T-cell (primary cell): ENCODE data around the gene LRGUK. TPM values are rescaled to one million over a fixed set of nuclear protein-coding genes. Genes with fewer than 3 reads are reported as not detected.
"Not testable (repeated sequence)": the region's sequence is repeated elsewhere in the genome, so short reads cannot be mapped to it uniquely, and the experiment has no call there.

ENCODE experiments used
- ATAC-seq, 4 experiments: fragments of 200-7000 bp in 3 of 4; fragments of 150-1000 bp in 1 of 4; cut with Tn5 transposase; replicated peaks in 1 of 4; 1 replicate in 3 of 4; 2 replicates in 1 of 4; pipeline ENCODE4 v1.10.0; 2021; ENCODE audit warnings: moderate library complexity in 3 of 4, mild to moderate bottlenecking in 2 of 4, moderate number of reproducible peaks in 1 of 4
- CTCF ChIA-PET, 2 donors: fragments of 300-600 bp; sonication (Branson Sonifier 250); formaldehyde crosslinking; loops; one replicate each; lab custom pipeline; 2022; ENCODE audit warnings: antibody characterized with exemption in 2 of 2; lab: Charles Lee
- POLR2A ChIA-PET, 2 donors: fragments of 300-600 bp; sonication (Branson Sonifier 250); formaldehyde crosslinking; loops; one replicate each; lab custom pipeline; 2022; ENCODE audit warnings: antibody characterized with exemption in 2 of 2; lab: Charles Lee
- DNase-seq, 35 experiments: peaks; one replicate each; pipeline versions ENCODE4 v3.0.0 to v3.0.0-alpha.2; 2013 to 2023
- H3K27ac ChIP-seq: one replicate; pipeline ENCODE4 v1.5.1; 2013; ENCODE audit warnings: low read length
- H3K27me3 ChIP-seq, 2 experiments: replicated peaks in 1 of 2; 1 replicate in 1 of 2; 2 replicates in 1 of 2; pipeline versions ENCODE4 v1.6.1 to v1.7.0; 2013; ENCODE audit warnings: low read length in 1 of 2, mixed read lengths in 1 of 2; ENCODE audit not compliant: control insufficient read depth in 2 of 2, insufficient read depth in 2 of 2; ENCODE audit errors: extremely low read depth in 1 of 2
- H3K36me3 ChIP-seq, 2 donors: 1 replicate in 1 of 2; 2 replicates in 1 of 2; pipeline versions ENCODE4 v1.6.1 to v1.7.0; 2013; ENCODE audit warnings: low read length in 1 of 2; ENCODE audit not compliant: control insufficient read depth in 2 of 2, insufficient read depth in 1 of 2; ENCODE audit errors: extremely low read depth in 1 of 2
- H3K4me1 ChIP-seq, 2 experiments: 1 replicate in 1 of 2; 2 replicates in 1 of 2; pipeline versions ENCODE4 v1.6.1 to v1.7.0; 2013; ENCODE audit warnings: low read length in 2 of 2, mixed read lengths in 1 of 2; ENCODE audit not compliant: insufficient read depth in 2 of 2, control insufficient read depth in 1 of 2; ENCODE audit errors: extremely low read depth in 1 of 2
- H3K4me3 ChIP-seq, 2 donors: 1 replicate in 1 of 2; 2 replicates in 1 of 2; pipeline versions ENCODE4 v1.5.1 to v1.7.0; 2013; ENCODE audit warnings: mild to moderate bottlenecking in 2 of 2, low read length in 1 of 2, moderate library complexity in 1 of 2; ENCODE audit not compliant: control insufficient read depth in 1 of 2; ENCODE audit errors: extremely low read depth in 1 of 2
- H3K9me3 ChIP-seq: 2 replicates; pipeline ENCODE4 v1.7.0; 2013
- H3K27ac Mint-ChIP-seq, 2 donors: one replicate each; pipeline ENCODE4 v1.8.0; 2020 to 2021; ENCODE audit warnings: mild to moderate bottlenecking in 2 of 2, mixed read lengths in 2 of 2
- H3K27me3 Mint-ChIP-seq, 2 donors: one replicate each; pipeline ENCODE4 v1.8.0; 2021 to 2022; ENCODE audit warnings: mixed read lengths in 2 of 2
- H3K36me3 Mint-ChIP-seq: one replicate; pipeline ENCODE4 v1.8.0; 2021; ENCODE audit warnings: mixed read lengths
- H3K4me1 Mint-ChIP-seq, 3 donors: one replicate each; pipeline ENCODE4 v1.8.0; 2020 to 2022; ENCODE audit warnings: mixed read lengths in 3 of 3, mild to moderate bottlenecking in 1 of 3
- H3K4me3 Mint-ChIP-seq, 3 donors: one replicate each; pipeline ENCODE4 v1.8.0; 2020 to 2022; ENCODE audit warnings: mild to moderate bottlenecking in 3 of 3, mixed read lengths in 3 of 3, moderate library complexity in 3 of 3
- H3K9me3 Mint-ChIP-seq, 3 donors: one replicate each; pipeline ENCODE4 v1.8.0; 2020 to 2022; ENCODE audit warnings: mixed read lengths in 3 of 3
- WGBS: methylation state at CpG from one replicate; pipeline ENCODE4 v1.1.5; 2013; ENCODE audit warnings: missing lambda C conversion rate; ENCODE audit not compliant: insufficient coverage; 5-methylcytosine and 5-hydroxymethylcytosine counted together
- total RNA-seq, 35 experiments: library from RNA in 6 of 35; stranded (reverse) in 6 of 35; fragments of 120-200 nt in 1 of 35; gene quantifications; one replicate each; pipeline versions ENCODE4 v1.2.1 to v1.2.4 and lab custom pipeline; 2013 to 2026

LRGUK gene
- total RNA-seq, 5 donors from 2014 or later (not counting 1 experiment from before 2014, with no cell fraction given) = 0.09 to 0.51 (median 0.22) TPM

DNA sequence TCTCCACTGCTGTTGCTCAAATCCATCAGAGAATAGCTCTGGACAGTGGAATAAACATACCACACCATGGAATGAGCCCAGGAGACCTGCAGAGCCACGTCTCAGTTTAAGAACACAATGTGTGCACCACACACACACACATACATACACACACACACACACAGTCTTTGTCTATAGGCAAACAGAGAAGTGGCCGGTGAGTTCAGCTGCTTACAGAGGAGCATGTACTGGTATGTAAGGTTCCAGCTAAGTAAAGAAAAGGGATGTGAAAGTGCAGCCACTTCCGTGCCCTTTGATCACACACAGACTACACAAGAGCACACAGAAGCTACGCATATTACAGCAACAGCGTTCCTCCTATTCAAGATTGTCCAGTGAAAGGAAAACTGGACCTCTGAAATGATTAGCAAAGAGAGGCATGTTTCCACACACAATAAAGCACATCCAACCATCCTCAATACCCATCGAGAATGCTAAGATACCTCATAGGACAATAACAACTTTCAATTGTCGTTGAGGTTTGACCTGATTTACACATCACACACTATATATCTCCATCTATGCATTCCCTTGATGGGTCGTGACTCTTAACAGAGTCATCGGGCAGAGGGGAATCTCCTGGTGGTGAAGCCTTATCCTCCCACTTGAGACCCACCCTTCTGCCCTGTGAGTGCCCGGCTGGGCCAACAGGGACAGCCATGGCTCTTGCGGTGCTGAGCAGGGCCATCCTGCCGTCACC is 166.0 kb downstream of the LRGUK start:
- H3K27ac Mint-ChIP-seq = no peak overlapping the region
- no peak for DNase-seq
- WGBS = 96% methylated on average over 9 of the region's 12 CpGs
- no peaks in the 10 kb centered on the region for H3K4me1 ChIP-seq
- ATAC-seq = no peak
- H3K4me1 Mint-ChIP-seq = no peaks in the 10 kb centered on the region
- no peaks in the 10 kb centered on the region for H3K9me3 ChIP-seq
- H3K4me3 Mint-ChIP-seq = no peak overlapping the region
- no peaks in the 10 kb centered on the region for H3K27me3 ChIP-seq
- H3K36me3 ChIP-seq = peaks cover 3 to 20% of the 10 kb centered on the region in 2 donors
- POLR2A ChIA-PET = no interaction called here
- H3K27me3 Mint-ChIP-seq = no peaks in the 10 kb centered on the region
- no peaks in the 10 kb centered on the region for H3K9me3 Mint-ChIP-seq
- no peak overlapping the region for H3K27ac ChIP-seq
- H3K4me3 ChIP-seq = no peak overlapping the region
- CTCF ChIA-PET = no interaction called here
- peaks cover 44% of the 10 kb centered on the region for H3K36me3 Mint-ChIP-seq

DNA sequence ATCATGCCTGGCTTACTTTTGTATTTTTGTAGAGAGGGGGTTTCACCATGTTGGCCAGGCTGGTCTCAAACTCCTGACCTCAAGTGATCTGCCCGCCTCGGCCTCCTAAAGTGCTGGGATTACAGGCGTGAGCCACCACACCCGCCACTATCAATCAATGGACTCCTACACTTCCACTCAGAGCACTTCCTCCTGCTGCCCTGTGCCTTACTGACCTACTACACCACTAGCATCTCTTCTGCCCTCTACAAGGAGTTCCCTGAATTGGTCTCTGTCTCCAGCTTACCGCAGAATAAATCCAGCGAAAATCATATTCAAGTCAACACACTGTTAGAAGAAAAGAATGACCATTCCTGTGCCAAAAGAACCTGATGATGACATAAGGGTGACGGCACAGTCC is 168.8 kb downstream of the LRGUK start:
- H3K4me1 Mint-ChIP-seq, POLR2A ChIA-PET, H3K27ac ChIP-seq, ATAC-seq, H3K27me3 ChIP-seq, DNase-seq, H3K9me3 ChIP-seq, CTCF ChIA-PET, H3K4me3 ChIP-seq, H3K9me3 Mint-ChIP-seq, H3K27me3 Mint-ChIP-seq, H3K4me3 Mint-ChIP-seq, H3K27ac Mint-ChIP-seq, H3K4me1 ChIP-seq: not testable (repeated sequence)
- H3K36me3 ChIP-seq = peaks cover 3 to 34% of the 10 kb centered on the region in 2 donors
- peaks cover 62% of the 10 kb centered on the region for H3K36me3 Mint-ChIP-seq
- WGBS = 92% methylated on average over 5 of the region's 7 CpGs

DNA sequence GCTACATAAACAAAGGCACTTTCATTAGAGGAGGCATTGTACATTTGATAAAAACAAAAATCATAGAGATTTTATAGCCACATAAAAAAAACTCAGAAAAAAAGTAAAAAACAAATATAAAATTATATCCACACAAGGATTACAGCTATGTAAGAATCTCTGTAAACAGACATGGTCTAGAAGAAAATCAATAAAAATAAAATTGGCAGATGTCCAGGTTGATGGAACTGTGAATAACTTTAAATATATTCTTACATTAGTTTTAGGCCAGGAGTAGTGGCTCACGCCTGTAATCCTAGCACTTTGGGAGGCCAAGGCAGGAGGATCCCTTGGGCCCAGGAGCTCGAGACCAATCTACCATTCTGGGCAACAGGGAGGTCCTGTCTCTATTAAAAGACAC is 170.3 kb downstream of the LRGUK start:
- H3K9me3 ChIP-seq = no peaks in the 10 kb centered on the region
- no peak for ATAC-seq
- H3K27me3 ChIP-seq = no peaks in the 10 kb centered on the region
- CTCF ChIA-PET = no interaction called here
- WGBS = no CpG with 5 or more reads among the region's 2 CpGs
- no peak overlapping the region for H3K27ac ChIP-seq
- no peak overlapping the region for H3K4me3 ChIP-seq
- H3K4me1 Mint-ChIP-seq = no peaks in the 10 kb centered on the region
- no peaks in the 10 kb centered on the region for H3K27me3 Mint-ChIP-seq
- peaks cover 3 to 48% of the 10 kb centered on the region in 2 donors for H3K36me3 ChIP-seq
- POLR2A ChIA-PET = no interaction called here
- no peak overlapping the region for H3K27ac Mint-ChIP-seq
- peaks cover 71% of the 10 kb centered on the region for H3K36me3 Mint-ChIP-seq
- no peaks in the 10 kb centered on the region for H3K9me3 Mint-ChIP-seq
- no peak overlapping the region for H3K4me3 Mint-ChIP-seq
- no peaks in the 10 kb centered on the region for H3K4me1 ChIP-seq
- no peak for DNase-seq

DNA sequence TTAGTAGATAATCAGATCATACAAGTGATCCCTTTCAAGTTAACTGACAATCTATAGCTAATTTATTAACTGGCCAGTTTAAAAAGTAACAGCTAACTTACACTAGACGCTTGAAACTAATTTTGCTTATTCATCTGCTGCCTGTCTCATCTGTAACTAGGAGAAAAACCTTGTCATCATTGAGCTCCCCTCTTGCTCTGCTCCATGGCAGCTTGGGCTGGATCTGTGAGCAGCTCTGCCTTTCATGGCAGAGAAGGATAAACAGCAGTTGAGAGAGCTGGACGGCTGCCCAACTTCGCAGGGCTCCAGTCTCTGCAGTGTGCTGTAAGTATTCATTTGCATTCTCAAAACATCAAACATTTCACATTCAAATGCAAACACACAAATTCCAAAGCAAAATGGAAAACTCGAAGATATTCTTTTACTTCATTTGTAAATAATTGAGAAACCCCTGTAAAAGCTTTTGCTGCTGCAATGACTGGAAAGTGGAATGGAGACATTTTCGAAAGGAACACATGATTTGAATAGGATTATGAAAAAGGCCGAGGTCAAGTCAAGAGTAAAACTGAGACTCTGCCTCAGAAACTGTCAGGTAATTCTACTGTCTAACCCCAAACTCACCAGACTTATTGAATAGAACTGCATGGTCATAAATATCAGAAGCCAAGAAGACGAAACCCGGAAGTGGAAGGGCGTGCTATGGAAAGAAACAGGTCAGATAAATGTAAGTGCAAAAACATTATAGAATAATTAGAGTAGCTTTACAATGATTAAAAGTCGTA is 172.0 kb downstream of the LRGUK start:
- ChIA-PET POLR2A (interaction anchor here in 1 of 2 donors (0.6 kb wide), 1 partner anchor 1199 kb away, joined by 4 read pairs; no protein-coding TSS in a partner anchor), CTCF (no interaction called here)
- DNase-seq (no peak), ATAC-seq (no peak)
- peaks cover 3 to 58% of the 10 kb centered on the region in 2 donors for H3K36me3 ChIP-seq
- no peaks in the 10 kb centered on the region for H3K27me3 ChIP-seq
- Mint-ChIP-seq H3K27ac (no peak overlapping the region), H3K4me1 (no peaks in the 10 kb centered on the region), H3K9me3 (no peaks in the 10 kb centered on the region), H3K4me3 (no peak overlapping the region), H3K36me3 (peaks cover 77% of the 10 kb centered on the region), H3K27me3 (no peaks in the 10 kb centered on the region)
- no peaks in the 10 kb centered on the region for H3K9me3 ChIP-seq
- no peak overlapping the region for H3K27ac ChIP-seq
- H3K4me3 ChIP-seq = no peak overlapping the region
- no CpG with 5 or more reads among the region's 10 CpGs for WGBS
- H3K4me1 ChIP-seq = no peaks in the 10 kb centered on the region

DNA sequence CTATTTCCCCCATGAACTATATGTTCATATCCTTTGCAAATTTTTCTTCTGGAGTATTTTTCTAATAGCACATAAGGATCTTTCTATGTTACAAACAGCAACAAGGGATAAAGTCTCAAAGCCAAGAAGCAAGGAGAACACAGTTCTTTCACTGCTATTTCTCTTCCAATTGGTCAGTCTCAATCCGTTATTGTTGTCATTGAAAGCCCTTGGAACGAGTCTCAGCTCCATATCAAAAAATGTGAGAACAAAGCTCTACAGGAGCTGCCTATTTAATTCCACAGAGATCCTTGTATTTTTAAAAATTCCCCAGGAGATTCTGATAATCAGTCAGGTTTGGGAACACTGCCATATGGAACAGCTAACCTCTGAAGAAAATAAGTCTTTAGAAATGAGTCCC is 173.8 kb downstream of the LRGUK start:
- WGBS = 100% methylated on average over 1 of the region's 2 CpGs
- CTCF ChIA-PET = no interaction called here
- Histone ChIP-seq H3K4me3 (no peak overlapping the region), H3K27me3 (no peaks in the 10 kb centered on the region), H3K36me3 (peaks cover 0 to 54% of the 10 kb centered on the region in 2 donors), H3K4me1 (no peaks in the 10 kb centered on the region), H3K27ac (no peak overlapping the region), H3K9me3 (no peaks in the 10 kb centered on the region)
- Mint-ChIP-seq H3K36me3 (peaks cover 71% of the 10 kb centered on the region), H3K4me1 (no peaks in the 10 kb centered on the region), H3K4me3 (no peak overlapping the region), H3K27me3 (no peaks in the 10 kb centered on the region), H3K27ac (no peak overlapping the region), H3K9me3 (no peaks in the 10 kb centered on the region)
- no peak for DNase-seq
- no peak for ATAC-seq
- POLR2A ChIA-PET = no interaction called here

DNA sequence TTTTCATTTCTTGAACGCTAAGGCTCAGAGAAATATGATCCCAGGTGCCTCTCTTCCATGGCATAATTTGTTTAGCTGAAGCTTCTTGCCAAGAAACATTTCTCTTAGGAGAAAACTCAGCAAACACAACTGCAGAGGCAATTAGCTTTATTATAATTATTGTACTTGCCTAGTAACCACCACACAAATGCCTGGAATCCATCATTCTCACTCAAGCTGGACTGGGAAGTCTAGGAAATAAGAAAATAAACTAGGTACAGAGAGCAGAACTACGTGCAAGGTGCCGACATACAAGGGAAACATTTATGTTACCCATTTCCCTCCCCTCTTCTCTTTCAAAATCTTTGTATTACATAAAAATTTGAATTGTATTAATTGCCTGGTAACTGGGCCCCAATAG is 174.5 kb downstream of the LRGUK start:
- Mint-ChIP-seq H3K9me3 (no peaks in the 10 kb centered on the region), H3K4me3 (no peak overlapping the region), H3K36me3 (peaks cover 71% of the 10 kb centered on the region), H3K27me3 (no peaks in the 10 kb centered on the region), H3K27ac (no peak overlapping the region), H3K4me1 (no peaks in the 10 kb centered on the region)
- POLR2A ChIA-PET = no interaction called here
- WGBS = no CpG with 5 or more reads among the region's 3 CpGs
- no peak overlapping the region for H3K27ac ChIP-seq
- CTCF ChIA-PET = no interaction called here
- no peaks in the 10 kb centered on the region for H3K27me3 ChIP-seq
- DNase-seq = no peak
- no peak overlapping the region for H3K4me3 ChIP-seq
- no peaks in the 10 kb centered on the region for H3K4me1 ChIP-seq
- no peaks in the 10 kb centered on the region for H3K9me3 ChIP-seq
- ATAC-seq = no peak
- H3K36me3 ChIP-seq = peaks cover 0 to 48% of the 10 kb centered on the region in 2 donors
